Endodermal cell (in vitro differentiated cells): Measurements from ENCODE around the gene P2RY2. TPM values are rescaled to one million over a fixed set of nuclear protein-coding genes. Genes with fewer than 3 reads are reported as not detected.

Experiments
- DNase-seq: peaks from one replicate; pipeline ENCODE4 v3.0.0-alpha.2; 2017
- H3K27ac ChIP-seq: 2 replicates; pipeline ENCODE4 v1.5.1; 2013; ENCODE audit warnings: mild to moderate bottlenecking, low read depth, low read length, moderate library complexity
- H3K27me3 ChIP-seq: 2 replicates; pipeline ENCODE4 v1.6.1; 2013; ENCODE audit warnings: mild to moderate bottlenecking, low read length, moderate library complexity; ENCODE audit not compliant: insufficient read depth, control insufficient read depth, poor library complexity, severe bottlenecking
- H3K36me3 ChIP-seq: 2 replicates; pipeline ENCODE4 v1.7.0; 2013; ENCODE audit warnings: mild to moderate bottlenecking, low read length, moderate library complexity; ENCODE audit not compliant: control insufficient read depth, insufficient read depth
- H3K4me1 ChIP-seq: one replicate; pipeline ENCODE4 v1.7.0; 2013; ENCODE audit warnings: low read length; ENCODE audit not compliant: control insufficient read depth, insufficient read depth
- H3K4me3 ChIP-seq: 2 replicates; pipeline ENCODE4 v1.5.1; 2013; ENCODE audit warnings: mild to moderate bottlenecking, low read length, moderate library complexity
- H3K9ac ChIP-seq: 2 replicates; pipeline ENCODE4 v1.6.1; 2013; ENCODE audit warnings: mild to moderate bottlenecking, low read length, moderate library complexity; ENCODE audit not compliant: poor library complexity, severe bottlenecking; ENCODE audit errors: extremely low read depth
- H3K9me3 ChIP-seq: 2 replicates; pipeline ENCODE4 v1.6.1; 2013; ENCODE audit warnings: mild to moderate bottlenecking, low read length, moderate library complexity; ENCODE audit not compliant: control insufficient read depth
- H3K27ac Mint-ChIP-seq: 2 replicates; pipeline ENCODE4 v1.8.0; 2020; ENCODE audit warnings: mixed read lengths
- H3K27me3 Mint-ChIP-seq: 2 replicates; pipeline ENCODE4 v1.8.0; 2021; ENCODE audit warnings: mild to moderate bottlenecking, mixed read lengths; ENCODE audit not compliant: insufficient read depth
- H3K36me3 Mint-ChIP-seq: 2 replicates; pipeline ENCODE4 v1.8.0; 2020; ENCODE audit warnings: low read depth, mixed read lengths
- H3K4me1 Mint-ChIP-seq: 2 replicates; pipeline ENCODE4 v1.8.0; 2020; ENCODE audit warnings: mixed read lengths
- H3K4me3 Mint-ChIP-seq: 2 replicates; pipeline ENCODE4 v1.8.0; 2020; ENCODE audit warnings: mild to moderate bottlenecking, moderate library complexity, mixed read lengths
- H3K9me3 Mint-ChIP-seq: 2 replicates; pipeline ENCODE4 v1.8.0; 2020; ENCODE audit warnings: mild to moderate bottlenecking, mixed read lengths
- WGBS, 2 experiments: methylation state at CpG; one replicate each; pipeline versions ENCODE4 v1.1.5 to v1.1.7; 2013; ENCODE audit warnings: missing lambda C conversion rate in 2 of 2, mixed read lengths in 1 of 2; ENCODE audit not compliant: insufficient coverage in 1 of 2, insufficient read length in 1 of 2; 5-methylcytosine and 5-hydroxymethylcytosine counted together
- total RNA-seq, 2 donors: library from RNA; stranded (reverse); fragmentation: NEBNext Ultra II Directional in 1 of 2; extraction: Animal tissue kit (Norgen Biotek cat#: 25700) in 1 of 2; gene quantifications; 2 replicates in 1 of 2; 3 replicates in 1 of 2; pipeline ENCODE4 v1.2.1, GENCODE V29; 2021
- TF ChIP-seq, protein P1 (sequence below): fragments of 200-600 bp; sonication (generic); conservative IDR thresholded peaks from 2 replicates; pipeline ENCODE4 v1.5.0; 2021; ENCODE audit warnings: antibody characterized with exemption, mild to moderate bottlenecking

Gene P2RY2
- total RNA-seq, 2 donors from 2014 or later, result 0.60 to 0.62 TPM

DNA sequence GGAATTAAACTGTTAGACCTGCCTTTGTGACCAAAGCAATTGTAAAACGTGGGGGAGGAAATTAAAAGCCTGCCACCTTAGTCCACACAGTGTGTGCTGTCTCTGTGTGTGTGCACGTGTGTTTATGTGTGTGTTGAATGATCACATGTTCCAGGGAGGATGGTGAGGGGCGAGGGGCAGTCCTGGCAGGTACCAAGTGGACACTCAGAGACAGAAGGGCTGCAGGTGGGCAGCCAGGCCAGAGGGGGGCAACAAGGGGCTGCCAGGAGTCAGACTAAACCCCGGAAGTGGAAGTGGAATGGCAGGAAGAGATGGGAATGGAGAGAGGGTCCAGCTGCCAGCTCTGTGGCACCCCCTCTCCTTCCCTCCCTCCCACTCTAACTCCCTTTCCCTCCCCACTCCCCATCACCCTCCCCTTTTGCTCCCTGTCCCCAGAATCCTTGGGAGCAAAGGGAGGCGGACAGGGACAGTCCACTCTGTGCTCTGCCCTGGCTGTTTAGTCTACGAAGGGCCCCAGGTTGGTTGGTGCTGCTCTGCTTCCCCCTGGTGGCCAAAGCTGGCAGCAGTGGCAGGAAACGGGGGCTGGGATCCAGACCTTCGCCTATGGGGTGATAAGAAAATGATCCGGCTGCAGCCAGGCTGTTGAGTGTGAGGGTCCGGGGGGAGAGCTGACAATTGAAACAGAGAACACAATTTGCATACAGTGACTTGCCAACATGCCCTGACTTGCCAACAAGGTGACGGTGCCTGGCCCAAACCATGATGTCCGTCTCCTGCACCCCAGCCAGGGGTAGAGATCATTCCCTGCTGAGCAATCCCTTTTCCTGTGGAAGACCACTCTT lies 24.4 kb downstream of the P2RY2 start:
- no peak overlapping the region for H3K27ac ChIP-seq
- H3K36me3 ChIP-seq, result no peaks in the 10 kb centered on the region
- DNase-seq, result peak; percentile 97
- no peaks in the 10 kb centered on the region for H3K36me3 Mint-ChIP-seq
- H3K9ac ChIP-seq, result no peak overlapping the region
- H3K27me3 Mint-ChIP-seq, result peaks cover 3% of the 10 kb centered on the region
- H3K4me1 ChIP-seq, result no peaks in the 10 kb centered on the region
- H3K9me3 ChIP-seq, result no peaks in the 10 kb centered on the region
- peak overlapping the region; percentile 53 for H3K4me3 Mint-ChIP-seq
- H3K27me3 ChIP-seq, result no peaks in the 10 kb centered on the region
- H3K27ac Mint-ChIP-seq, result peak overlapping the region; percentile 30
- 49 to 53% methylated on average over 8 to 12 of the region's 12 CpGs for WGBS, 2 experiments
- no peaks in the 10 kb centered on the region for H3K9me3 Mint-ChIP-seq
- H3K4me3 ChIP-seq, result no peak overlapping the region
- H3K4me1 Mint-ChIP-seq, result peaks cover 11% of the 10 kb centered on the region
- TF ChIP-seq, protein P1, sequence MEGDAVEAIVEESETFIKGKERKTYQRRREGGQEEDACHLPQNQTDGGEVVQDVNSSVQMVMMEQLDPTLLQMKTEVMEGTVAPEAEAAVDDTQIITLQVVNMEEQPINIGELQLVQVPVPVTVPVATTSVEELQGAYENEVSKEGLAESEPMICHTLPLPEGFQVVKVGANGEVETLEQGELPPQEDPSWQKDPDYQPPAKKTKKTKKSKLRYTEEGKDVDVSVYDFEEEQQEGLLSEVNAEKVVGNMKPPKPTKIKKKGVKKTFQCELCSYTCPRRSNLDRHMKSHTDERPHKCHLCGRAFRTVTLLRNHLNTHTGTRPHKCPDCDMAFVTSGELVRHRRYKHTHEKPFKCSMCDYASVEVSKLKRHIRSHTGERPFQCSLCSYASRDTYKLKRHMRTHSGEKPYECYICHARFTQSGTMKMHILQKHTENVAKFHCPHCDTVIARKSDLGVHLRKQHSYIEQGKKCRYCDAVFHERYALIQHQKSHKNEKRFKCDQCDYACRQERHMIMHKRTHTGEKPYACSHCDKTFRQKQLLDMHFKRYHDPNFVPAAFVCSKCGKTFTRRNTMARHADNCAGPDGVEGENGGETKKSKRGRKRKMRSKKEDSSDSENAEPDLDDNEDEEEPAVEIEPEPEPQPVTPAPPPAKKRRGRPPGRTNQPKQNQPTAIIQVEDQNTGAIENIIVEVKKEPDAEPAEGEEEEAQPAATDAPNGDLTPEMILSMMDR, result peak; percentile 94

DNA sequence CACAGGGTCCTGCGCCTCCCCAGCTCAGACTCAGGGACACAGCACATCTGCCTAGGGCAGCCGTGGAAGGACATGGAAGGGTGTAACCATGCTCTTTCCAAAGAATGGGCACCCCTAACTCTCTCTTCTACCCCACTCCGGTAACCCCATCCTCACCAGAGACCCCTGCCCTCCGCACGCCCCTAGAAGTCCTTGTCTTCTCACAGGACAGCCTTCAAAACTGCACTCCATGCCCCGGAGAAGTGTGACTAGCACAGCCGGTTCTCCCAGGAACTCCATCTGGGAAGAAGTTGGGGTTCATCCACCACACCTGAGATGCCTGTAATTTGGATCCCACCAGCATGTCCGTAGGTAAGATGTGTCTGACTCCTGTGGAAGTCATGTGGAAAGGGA lies 25.0 kb downstream of the P2RY2 start:
- Mint-ChIP-seq H3K27ac (no peak overlapping the region), H3K4me1 (peaks cover 11% of the 10 kb centered on the region), H3K4me3 (no peak overlapping the region), H3K36me3 (no peaks in the 10 kb centered on the region), H3K9me3 (no peaks in the 10 kb centered on the region), H3K27me3 (peaks cover 3% of the 10 kb centered on the region)
- Histone ChIP-seq H3K9ac (no peak overlapping the region), H3K27ac (no peak overlapping the region), H3K27me3 (no peaks in the 10 kb centered on the region), H3K4me3 (no peak overlapping the region), H3K36me3 (no peaks in the 10 kb centered on the region), H3K9me3 (no peaks in the 10 kb centered on the region), H3K4me1 (no peaks in the 10 kb centered on the region)
- TF ChIP-seq, protein P1, result no peak
- 89 to 97% methylated on average over 4 to 8 of the region's 8 CpGs for WGBS, 2 experiments
- DNase-seq, result peak; percentile 44

DNA sequence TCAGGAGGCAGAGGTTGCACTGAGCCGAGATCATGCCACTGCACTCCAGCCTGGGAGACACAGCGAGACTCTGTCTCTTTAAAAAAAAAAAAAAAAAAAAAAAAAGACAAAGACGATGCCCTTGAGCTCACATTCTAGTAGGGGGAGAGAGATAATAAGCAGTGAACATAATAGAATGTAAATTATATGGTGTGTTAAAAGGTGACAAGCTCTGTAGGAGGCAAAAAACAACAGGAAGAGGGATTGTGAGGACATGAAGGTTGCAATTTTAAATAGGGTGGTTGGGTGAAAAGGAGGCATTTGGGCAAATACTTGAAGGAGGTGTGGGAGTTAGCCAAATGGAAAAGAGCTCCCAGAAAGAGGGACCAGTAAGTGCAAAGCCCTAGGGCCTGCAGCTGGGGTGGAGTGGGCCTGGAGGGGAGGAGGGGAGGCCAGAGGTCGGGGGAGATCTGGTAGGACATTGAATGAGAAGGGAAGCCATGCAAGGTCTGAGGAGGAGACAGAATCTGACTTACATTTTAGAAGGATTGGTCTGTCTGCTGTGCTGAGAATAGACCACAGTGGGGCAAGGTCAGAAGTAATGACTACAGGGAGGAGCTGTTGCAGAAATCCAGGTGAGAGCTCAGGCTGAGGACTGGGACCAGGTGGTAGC lies 26.6 kb downstream of the P2RY2 start:
- DNase-seq, result peak; percentile 47
- Mint-ChIP-seq H3K9me3 (no peaks in the 10 kb centered on the region), H3K4me3 (no peak overlapping the region), H3K27me3 (peaks cover 3% of the 10 kb centered on the region), H3K4me1 (peaks cover 11% of the 10 kb centered on the region), H3K27ac (no peak overlapping the region), H3K36me3 (no peaks in the 10 kb centered on the region)
- Histone ChIP-seq H3K9me3 (no peaks in the 10 kb centered on the region), H3K4me1 (no peaks in the 10 kb centered on the region), H3K27ac (no peak overlapping the region), H3K4me3 (no peak overlapping the region), H3K36me3 (no peaks in the 10 kb centered on the region), H3K9ac (no peak overlapping the region), H3K27me3 (no peaks in the 10 kb centered on the region)
- TF ChIP-seq, protein P1, result no peak
- 77 to 82% methylated on average over 4 of the region's 4 CpGs for WGBS, 2 experiments
